Measurements from ENCODE around the gene GABBR1.

DNA sequence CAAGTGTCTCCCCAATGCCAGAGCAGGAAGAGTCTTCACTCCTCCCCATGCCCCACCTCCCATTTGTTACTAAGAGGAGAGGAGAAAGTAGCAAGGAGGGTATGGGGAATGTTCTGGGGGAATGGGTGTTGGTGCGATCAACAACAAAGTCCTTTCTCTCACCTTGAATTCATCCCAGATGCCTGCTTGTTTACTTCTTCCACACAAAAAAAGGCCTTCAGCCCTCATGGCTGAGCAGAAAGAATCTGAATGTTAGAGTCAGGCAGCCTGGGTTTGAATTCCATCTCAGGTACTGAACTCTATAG lies 33.8 kb upstream of the GABBR1 start:
- no peak for TF ChIP-seq YY1 (tag by site-specific recombination; IDR thresholded peaks at IDR 0.05)
- no peak for TF ChIP-seq CTCF (tag by site-specific recombination; IDR thresholded peaks at IDR 0.05)
- TF ChIP-seq ZNF341 (tag by site-specific recombination; IDR thresholded peaks at IDR 0.05; ENCODE audit: low read depth): no peak
- TF ChIP-seq ZBTB49 (tag by site-specific recombination; IDR thresholded peaks at IDR 0.05; ENCODE audit: low read depth): no peak
- TF ChIP-seq ZNF350 (tag by site-specific recombination; IDR thresholded peaks at IDR 0.05): no peak

All from HEK293 (cell line).